HG02973 (cell line): ENCODE data around the gene SPX.

Experiments used
- ATAC-seq: cut with Tn5 transposase; IDR thresholded peaks from one replicate; pipeline ENCODE4 v1.9.1; 2021; ENCODE audit warnings: moderate library complexity; ENCODE audit not compliant: unreplicated experiment

Gene SPX

GRCh38 chr12:21576431-21576830, 50.3 kb downstream of the SPX start:
- no peak for ATAC-seq

DNA sequence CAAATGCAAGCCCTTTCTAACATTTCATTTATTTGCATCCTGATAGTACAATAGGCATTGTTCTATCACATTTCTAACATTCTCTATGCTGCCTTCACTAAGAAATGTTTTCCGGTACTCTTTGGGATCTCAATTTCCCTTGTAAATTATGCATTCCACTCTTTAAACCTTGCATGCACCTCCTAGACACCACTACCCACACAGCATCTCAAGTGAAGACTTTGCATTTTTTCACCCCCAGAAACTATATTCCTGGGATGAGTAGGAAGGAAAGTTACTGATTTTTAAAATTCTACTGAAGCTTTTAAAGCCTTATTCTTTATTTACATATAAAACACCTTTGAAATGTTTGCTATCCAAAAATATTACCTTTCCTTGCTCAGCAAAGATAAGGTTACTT, 51.4 kb downstream of the SPX start:
- no peak for ATAC-seq

GRCh38 chr12:21580748-21581516, 54.8 kb downstream of the SPX start:
- no peak for ATAC-seq
